Measurements from ENCODE around the gene SHC3.

- no peak for TF ChIP-seq TAF1 (IDR thresholded peaks at IDR 0.05; ENCODE audit: borderline replicate concordance, insufficient read depth, low read length)
- no peak for TF ChIP-seq SIN3A (IDR thresholded peaks at IDR 0.05; ENCODE audit: borderline replicate concordance, insufficient read depth, low read length)
- TF ChIP-seq REST (IDR thresholded peaks at IDR 0.05; ENCODE audit: insufficient read depth in 1 of 2, low read depth in 2 of 2, low read length in 2 of 2): no peak
- no peak for TF ChIP-seq POLR2AphosphoS5 (IDR thresholded peaks at IDR 0.05; ENCODE audit: low read depth, low read length)
- no peak for TF ChIP-seq FOXP2 (optimal IDR thresholded peaks at IDR 0.05; ENCODE audit: borderline replicate concordance, extremely low read depth, extremely low read length, insufficient read depth)
Observed at GRCh38 chr9:89219637-89220036, 41.0 kb upstream of the SHC3 start.
